HUDEP-2 (cell line): ENCODE measurements around the gene HAPLN2.
A peak's percentile ranks its signal among the peaks of the same experiment; 100 is the strongest.

Experiments used
- DNase-seq, 76 experiments: peaks; one replicate each; lab custom pipeline; 2025; ENCODE audit not compliant: unreplicated experiment in 76 of 76; lab: John Stamatoyannopoulos, UW

The HAPLN2 gene

DNA sequence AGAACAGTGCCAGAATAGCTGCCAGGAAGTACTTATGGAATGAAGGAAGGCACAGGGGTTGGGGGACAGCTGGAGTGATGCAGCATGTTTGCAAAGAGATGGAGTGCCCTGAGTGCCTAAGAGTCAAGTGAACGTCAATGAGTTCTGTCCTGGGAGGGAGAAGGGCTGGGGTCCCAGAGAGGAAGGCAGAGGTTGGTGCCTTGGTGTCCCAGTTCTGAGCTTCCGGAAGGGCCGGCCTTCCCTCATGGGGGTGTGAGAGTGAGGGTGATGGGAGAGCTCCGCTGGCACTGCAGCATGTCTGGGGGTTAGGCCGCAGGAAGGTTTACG is 40.4 kb downstream of the HAPLN2 start:
- no peak for DNase-seq

DNA sequence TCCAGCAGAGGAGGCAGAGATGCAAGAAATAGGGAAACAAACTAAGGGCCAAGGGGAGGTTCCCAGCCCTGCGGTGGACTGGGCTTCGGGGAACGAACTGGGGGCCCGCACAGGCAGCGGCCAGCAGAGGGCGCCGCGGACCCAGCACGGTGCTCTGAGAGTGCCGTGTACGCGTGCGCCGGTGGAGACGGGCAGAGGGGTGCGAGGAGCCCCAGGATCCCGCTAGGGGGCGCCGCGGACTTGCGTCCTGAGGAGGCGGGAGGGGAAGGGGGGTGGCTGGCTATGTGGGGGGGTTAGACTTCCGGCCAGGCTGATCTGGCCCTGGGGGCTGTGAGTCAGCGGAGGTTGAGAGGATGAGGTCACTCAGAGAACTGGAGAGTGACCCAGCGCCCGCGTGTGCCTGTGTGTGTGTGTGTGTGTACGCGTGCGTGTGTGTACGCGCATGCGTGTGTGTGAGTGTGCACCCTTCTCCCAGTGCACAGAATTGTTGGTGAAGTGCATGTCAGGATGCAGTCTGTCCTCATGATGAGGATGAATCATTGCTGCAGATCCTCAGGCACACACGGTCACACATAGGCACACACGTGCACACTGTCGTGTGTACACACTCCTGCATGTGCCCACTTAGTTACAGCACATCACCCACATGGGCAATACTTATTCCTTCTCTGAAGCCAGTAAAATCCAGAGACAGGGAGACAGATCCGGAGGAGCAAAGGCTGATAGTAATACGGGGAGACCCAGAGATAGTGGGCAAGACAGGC is 41.0 kb downstream of the HAPLN2 start:
- peak in 73 of 76 experiments; percentile 30 to 96 (median 87) for DNase-seq

DNA sequence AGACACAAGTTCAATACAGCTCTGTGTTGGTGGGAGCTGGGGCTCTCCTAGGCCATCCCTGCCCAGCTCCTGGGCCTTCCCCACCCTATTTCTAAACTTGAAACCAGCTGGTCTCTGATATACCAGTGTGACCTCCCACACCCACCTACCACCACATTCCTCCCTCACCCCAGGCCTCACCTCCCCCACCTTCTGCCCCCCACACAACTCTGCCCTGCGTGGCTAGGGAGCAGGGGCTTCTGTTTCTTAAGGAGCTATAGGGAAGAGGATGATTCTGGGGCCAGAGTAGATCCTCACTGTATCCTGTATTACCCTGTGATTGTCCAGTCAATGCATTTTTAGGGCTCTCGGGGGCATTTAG is 41.5 kb downstream of the HAPLN2 start:
- DNase-seq: no peak

DNA sequence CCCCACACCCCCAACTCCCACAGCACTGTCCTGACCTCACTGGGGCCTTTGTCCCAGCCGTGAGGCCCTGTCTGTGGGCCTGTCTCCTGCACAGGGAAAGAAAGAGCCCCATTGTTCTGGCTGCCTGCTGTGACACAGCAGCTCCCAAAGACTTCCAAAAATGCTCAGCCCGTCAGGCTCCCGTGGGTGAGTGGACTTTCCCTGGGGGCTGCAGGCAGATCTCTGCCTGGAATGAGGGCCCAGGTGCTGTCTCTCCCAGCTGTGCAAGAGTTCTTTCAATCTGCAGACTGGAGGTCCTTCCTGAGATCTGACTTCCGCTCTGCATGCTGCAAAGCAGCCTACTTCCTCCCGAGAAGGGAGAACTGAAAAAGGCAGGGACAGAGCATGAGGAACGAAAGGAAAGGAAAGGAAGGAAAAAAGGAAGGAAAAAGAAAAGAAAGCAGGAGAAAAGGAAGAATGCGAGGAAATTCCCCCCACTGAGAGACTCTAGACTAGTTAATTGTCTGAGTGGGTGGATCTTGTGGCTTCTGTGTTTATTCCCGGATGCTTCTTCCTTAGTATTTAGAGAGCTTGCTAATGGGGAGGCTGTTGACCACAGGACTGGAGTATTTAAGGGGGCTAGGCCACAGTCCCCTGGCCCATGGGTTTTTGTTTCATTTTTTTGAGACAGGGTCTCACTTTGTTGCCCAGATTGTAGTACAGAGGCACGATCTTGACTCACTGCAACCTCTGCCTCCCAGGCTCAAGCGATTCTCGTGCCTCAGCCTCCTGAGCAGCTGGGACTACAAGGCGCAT is 43.0 kb downstream of the HAPLN2 start:
- no peak for DNase-seq

- DNase-seq: no peak
Measured at GRCh38 chr1:156662800-156663055, 43.5 kb downstream of the HAPLN2 start.

DNA sequence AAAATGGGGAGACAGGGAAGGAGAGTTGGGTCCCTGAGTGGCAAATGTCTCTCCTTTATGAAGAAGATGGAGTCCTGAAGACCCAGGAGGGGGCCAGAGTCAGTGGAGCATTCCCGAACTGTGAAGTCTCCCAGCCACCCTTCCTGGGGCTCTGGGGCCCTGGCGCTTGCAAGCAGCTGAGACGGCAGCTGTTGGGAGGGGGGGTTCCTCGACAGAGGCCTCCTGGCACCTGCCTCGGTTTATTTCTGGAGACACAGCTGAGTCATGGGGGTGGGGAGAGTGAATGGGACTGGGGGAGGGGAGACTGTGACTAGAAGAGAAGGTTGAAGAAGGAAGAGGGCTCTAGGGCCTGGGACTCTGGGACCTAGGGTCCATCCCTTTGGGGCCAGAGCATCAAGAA is 44.0 kb downstream of the HAPLN2 start:
- DNase-seq: no peak

- no peak for DNase-seq
Measured at GRCh38 chr1:156664046-156664766, 45.0 kb downstream of the HAPLN2 start.

- no peak for DNase-seq
Measured at GRCh38 chr1:156664767-156665411, 45.7 kb downstream of the HAPLN2 start.

GRCh38 chr1:156665539-156665938 is 46.3 kb downstream of the HAPLN2 start:
- no peak for DNase-seq

GRCh38 chr1:156666862-156667609 is 47.8 kb downstream of the HAPLN2 start:
- DNase-seq: no peak

- DNase-seq: no peak
Measured at GRCh38 chr1:156667610-156667967, 48.4 kb downstream of the HAPLN2 start.

DNA sequence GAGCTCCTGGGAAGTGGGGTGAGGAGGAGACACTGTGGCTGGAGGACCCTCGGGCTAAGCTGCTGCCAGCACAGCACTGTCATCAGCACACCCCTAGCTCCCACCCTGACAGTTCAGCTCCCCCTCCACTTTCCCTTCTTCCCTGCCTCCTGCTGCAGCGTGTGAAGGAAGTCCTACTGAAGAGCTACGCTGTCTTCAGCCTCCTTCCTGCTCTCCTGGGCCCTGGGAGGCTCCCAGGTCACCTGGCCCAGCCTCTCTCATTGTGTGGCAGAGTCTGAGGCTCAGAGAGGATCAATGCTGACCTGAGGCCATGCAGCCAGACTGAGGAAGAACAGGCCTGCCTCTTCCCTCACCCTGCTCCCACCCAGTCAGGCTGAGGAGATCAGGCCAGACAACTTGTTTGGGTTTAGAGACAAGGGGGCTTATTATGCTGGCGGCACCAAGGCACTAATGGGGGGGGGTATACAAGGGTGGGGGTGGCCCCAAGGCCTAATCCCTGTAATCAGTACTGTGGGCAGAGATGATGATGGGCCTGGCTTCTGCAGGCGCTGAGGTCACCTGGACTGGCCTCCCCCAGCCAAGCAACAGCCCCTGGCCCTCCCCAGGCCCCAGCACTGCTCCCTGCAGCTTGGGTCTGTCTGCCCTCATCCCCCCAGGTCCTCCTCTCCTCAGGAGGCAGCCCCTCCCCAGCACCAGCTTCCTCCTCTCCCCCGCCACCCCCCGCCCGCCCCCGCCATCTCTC is 48.9 kb downstream of the HAPLN2 start:
- no peak for DNase-seq

DNA sequence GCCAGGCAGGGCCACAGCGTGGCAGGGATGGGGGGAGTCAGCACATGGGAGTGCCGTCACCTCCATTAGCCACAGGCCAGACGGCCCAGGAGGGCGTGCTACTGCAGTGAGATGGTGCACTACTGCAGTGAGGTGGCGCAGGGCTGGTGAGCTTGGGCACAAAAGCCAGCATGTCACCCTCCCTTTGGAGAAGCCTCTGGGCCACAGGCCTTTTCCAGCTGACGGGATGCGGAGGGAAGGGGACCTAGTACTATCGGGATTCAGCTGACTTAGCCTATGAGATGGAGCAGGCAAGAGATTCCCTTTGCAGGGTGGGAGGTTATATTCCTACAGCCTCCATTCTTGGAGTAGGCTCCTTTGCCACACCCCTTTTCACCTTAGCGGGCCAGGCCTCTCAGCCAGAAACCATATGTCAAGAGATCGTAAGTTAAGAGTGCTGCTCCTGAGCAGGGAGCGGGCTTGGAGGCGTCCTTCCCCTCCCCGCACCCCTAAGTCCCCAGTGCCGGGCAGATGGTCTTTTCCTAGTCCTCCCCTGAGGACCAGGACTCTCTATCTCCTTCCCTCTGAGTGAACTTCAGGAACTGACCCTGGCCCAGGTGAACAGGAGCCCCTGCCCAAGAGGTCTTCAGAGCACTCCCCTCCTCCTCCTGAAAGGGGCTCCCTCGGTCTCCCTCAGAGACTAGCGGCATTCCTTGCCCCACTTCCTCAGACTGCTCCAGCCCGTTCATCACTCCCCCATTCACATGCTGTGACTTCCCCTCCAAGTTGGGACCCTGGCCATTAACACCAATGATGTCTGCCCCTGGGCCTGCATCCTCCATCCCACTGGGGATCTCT is 49.8 kb downstream of the HAPLN2 start:
- no peak for DNase-seq

DNA sequence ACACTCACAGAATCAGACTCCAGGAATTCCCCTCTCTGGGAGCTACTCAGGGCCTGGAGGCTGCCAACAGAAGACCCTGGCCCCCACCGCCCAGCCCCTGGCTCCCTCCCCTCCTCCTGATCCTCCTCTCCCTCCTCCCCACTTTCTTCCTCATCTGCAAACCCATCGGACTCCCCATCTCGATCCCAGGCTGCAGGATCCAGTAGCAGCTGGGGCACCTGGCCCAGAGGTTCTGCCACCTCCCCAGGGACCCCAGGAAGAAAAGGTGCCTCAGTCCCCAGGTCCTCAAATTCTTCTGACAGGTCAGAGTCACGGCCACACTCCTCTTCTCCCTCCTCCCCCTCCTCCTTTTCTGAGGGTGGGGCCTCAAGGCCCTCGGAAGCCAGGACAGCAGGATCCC is 50.6 kb downstream of the HAPLN2 start:
- DNase-seq: no peak

GRCh38 chr1:156670359-156670758 is 51.1 kb downstream of the HAPLN2 start:
- no peak for DNase-seq

- no peak for DNase-seq
Measured at GRCh38 chr1:156670791-156671190, 51.6 kb downstream of the HAPLN2 start.

DNA sequence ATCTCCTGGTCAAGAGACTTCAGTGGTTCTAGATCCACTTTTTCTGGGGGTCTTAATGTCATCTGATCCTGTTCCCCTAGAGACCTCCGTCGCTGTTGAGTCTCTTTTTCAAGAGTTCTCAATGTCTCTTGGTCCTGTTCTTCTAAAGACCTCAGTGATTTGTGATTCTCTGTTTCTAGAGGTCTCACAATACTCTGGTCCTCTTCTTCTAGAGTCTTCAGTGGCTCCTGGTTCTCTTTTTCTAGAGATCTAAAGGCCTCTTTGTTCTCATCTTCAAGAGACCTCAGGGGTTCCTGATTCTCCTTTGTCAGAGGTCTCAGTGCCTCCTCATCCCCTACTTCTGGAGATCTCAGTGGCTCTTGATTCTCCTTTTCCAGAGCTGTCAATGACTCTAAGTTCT is 52.6 kb downstream of the HAPLN2 start:
- no peak for DNase-seq

- no peak for DNase-seq
Measured at GRCh38 chr1:156673387-156674121, 54.3 kb downstream of the HAPLN2 start.
